Stimulated activated CD4-positive, alpha-beta T cell treated with anti-CD3 and anti-CD28 coated beads, TNF-alpha, amount 100 ng/mL, for 48 hours (primary cell): ENCODE measurements around the gene ZDHHC17.
A peak's percentile ranks its signal among the peaks of the same experiment; 100 is the strongest.
"Not testable (repeated sequence)": the region's sequence is repeated elsewhere in the genome, so short reads cannot be mapped to it uniquely, and the experiment has no call there.

ENCODE experiments used
- DNase-seq, 3 donors: peaks; one replicate each; pipeline ENCODE4 v3.0.0-alpha.2; 2020; ENCODE audit warnings: low read depth in 3 of 3

Gene ZDHHC17

DNA sequence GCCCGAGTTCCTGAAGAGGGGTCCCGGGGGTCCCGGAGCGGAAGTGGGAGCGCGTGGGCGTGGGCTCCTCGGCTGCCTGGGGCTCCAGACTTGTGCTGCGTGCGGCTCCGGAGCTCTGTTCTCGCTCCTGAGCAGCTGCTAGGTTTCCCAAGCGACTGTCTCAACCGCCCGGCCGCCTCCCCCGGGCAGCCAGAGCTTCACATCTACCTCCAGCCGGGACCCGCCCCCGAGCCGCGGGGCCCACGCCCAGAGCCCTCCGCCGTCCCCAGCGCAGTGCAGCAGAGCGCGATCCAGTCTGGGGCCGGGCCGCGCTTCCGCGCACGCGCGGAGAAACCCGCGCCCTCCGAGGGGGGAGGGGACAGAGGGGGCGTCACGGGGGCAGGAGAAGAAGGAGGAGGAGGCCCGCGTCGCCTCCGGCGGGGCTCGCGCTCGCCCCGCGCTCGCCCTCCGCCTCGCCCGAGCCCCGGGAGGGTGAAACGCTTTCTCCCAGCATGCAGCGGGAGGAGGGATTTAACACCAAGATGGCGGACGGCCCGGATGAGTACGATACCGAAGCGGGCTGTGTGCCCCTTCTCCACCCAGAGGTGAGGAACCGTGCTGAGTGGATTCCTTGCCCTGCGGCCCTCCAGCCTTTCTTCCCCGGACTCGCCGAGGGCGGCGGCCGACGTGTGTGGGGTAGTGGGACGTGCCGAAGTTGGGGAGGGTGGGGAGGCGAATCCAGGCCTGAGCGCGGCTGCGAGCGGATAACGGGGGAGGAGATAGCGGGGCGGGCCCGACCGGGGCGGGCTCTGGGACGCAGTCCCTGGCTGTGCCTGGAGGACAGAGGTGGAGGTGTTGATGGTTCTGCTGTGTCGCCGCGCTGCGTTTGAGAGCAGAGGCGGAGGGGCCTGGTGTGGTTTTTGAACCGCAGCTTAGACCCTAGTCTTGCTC is at the start of gene ZDHHC17:
Gene ZDHHC17 (plus strand): TSS at position 370 of the 930 bp plus-strand sequence. CDS start 122 bp downstream, at position 492.
- DNase-seq: peak; percentile 76 to 81 (median 77)

- DNase-seq: no peak
Measured at GRCh38 chr12:76714415-76714814, 49.5 kb upstream of the ZDHHC17 start.

DNA sequence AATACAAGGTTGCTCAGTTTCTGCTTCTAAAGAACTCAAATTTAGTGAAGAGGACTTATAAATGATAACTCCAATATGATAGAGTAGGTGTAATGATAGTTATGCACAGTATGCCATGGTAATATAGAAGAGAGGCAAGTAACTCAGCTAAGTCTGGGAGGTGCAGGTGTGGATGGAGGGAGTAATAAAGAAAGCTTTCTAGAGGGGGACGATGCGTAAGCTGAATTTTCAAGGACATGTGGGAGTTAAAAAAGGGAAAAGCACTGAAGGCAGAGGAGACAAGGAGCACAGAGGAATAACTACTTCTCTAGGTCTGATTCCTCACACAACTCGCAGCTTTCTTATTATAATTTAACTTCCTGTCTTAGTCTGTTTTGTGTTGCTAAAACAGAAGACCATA is 49.1 kb upstream of the ZDHHC17 start:
- no peak for DNase-seq

- DNase-seq: no peak
Measured at GRCh38 chr12:76715332-76715731, 48.6 kb upstream of the ZDHHC17 start.

GRCh38 chr12:76717314-76717713 is 46.6 kb upstream of the ZDHHC17 start:
- no peak for DNase-seq

GRCh38 chr12:76719171-76720041 is 44.5 kb upstream of the ZDHHC17 start:
- DNase-seq: no peak

DNA sequence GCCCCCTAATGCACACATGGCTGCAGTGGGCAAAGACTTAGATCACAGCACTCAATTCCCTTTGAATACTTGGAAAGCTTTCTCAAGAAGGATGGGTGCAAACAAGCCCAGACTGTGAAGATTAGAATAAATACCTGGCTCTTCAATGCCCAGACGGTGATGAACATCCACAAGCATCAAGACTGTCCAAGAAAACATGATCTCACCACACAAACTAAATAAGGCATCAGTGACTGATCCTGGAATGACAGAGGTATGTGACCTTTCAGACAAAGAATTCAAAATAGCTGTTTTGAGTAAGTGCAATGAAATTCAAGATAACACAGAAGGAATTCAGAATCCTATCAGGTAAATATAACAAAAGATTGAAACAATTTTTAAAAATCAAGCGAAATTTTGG is 43.8 kb upstream of the ZDHHC17 start:
- no peak for DNase-seq

DNA sequence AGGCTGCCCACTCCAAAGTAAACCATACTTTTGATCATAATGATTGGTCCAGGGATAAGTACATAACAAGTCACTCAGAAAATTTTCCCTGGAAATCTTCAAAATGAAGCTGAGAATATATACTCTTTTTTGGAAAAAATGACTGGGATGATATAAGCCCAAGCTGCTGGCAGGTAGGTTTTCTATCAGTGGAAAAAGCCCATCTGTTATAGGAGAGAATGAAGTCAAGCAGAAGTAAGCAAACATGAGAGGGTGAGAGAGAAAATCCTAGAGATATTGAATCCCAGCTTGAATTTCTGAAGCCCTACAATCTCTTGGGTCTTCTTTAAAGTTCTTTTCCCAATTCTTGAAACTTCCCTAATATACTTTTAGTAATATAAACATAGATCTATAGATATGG is 37.3 kb upstream of the ZDHHC17 start:
- no peak for DNase-seq

DNA sequence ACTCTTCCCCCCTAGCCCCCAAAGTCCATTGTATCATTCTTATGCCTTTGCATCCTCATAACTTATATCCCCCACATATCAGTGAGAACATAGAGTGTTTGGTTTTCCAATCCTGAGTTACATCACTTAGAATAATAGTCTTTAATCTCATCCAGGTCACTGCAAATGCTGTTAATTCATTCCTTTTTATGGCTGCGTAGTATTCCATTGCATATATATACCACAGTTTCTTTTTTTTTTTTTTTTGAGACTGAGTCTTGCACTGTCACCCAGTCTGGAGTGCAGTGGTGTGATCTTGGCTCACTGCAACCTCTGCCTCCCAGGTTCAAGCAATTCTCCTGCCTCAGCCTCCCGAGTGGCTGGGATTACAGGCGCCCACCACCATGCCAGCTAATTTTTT is 31.7 kb upstream of the ZDHHC17 start:
- not testable (repeated sequence) for DNase-seq

DNA sequence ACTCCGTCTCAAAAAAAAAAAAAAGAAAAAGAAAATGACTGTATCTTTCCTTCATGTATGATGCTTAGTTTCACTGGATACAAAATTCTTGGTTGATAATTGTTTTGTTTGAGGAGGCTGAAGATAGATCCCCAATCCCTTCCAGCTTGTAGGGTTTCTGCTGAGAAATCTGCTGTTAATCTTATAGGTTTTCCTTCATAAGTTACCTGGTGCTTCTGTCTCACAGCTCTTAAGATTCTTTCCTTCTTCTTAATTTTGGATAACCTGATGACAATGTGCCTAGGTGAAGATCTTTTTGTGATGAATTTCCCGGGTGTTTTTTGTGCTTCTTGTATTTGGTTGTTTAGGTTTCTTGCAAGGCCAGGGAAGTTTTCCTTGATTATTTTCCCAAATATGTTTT is 26.2 kb upstream of the ZDHHC17 start:
- not testable (repeated sequence) for DNase-seq

- no peak for DNase-seq
Measured at GRCh38 chr12:76738824-76739579, 24.9 kb upstream of the ZDHHC17 start.

DNA sequence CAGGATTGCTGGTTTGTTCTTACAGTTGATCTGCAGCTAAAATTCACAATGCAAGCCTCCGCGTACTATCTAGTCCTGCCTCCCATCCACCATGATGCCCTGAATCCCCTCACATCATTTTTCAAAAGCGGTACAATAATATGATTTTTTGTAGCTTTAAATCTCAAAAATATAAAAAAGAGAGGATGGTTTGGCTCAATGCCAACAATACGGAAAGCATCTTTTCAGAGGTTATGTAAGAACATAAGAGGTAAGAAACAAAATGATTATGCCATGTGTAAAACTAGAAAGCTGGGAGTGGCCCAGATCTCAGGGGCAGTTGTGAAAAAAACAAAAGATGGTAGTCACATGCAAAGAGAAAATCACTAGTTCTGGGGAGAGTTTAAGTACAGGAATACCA is 24.0 kb upstream of the ZDHHC17 start:
- no peak for DNase-seq

GRCh38 chr12:76740501-76740900 is 23.4 kb upstream of the ZDHHC17 start:
- no peak for DNase-seq

GRCh38 chr12:76745343-76745742 is 18.6 kb upstream of the ZDHHC17 start:
- DNase-seq: no peak

DNA sequence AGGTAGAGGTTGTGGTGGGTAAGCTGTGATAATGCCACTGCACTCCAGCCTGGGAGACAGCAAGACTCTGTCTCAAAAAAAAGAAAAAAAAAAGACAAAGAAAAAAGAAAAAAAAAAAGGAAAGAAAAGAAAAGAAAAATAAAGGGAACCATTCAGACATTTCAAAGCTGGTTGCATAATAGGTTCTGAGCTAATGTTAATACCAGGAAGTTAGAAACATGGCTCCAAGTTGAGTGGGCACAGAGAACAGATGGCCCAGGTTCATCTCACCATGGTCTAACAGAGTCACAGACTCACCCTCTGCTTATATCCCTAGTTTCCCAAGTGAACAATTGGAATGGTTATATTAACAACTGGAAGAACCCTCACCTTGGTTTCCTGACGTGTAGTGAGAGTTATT is 17.4 kb upstream of the ZDHHC17 start:
- DNase-seq: no peak

DNA sequence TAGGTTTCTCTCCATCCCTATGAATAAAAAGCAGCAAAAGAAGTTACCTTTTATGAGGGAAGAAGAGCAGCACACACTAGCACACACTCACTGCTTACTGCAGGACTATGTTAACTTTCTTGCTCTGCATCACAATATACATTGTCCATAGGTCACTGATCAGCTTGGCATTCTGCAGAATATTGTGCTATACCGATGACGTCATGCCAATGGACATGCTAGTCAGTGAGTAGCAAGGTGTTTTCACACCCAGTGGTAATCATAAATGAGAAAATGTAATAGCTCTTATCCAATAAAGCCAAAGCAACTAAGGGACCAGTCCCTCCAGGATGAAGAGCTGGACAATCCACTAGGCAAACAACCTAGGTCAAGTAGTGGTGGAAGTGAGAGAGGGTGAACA is 16.7 kb upstream of the ZDHHC17 start:
- no peak for DNase-seq

- no peak for DNase-seq
Measured at GRCh38 chr12:76755829-76756379, 8.0 kb upstream of the ZDHHC17 start.

GRCh38 chr12:76757694-76758093 is 6.2 kb upstream of the ZDHHC17 start:
- DNase-seq: no peak

- no peak for DNase-seq
Measured at GRCh38 chr12:76762601-76762980, 1.3 kb upstream of the ZDHHC17 start.

- peak in 1 of 3 donors; percentile 3 for DNase-seq
Measured at GRCh38 chr12:76764856-76765255, 941 bp downstream of the ZDHHC17 start.

DNA sequence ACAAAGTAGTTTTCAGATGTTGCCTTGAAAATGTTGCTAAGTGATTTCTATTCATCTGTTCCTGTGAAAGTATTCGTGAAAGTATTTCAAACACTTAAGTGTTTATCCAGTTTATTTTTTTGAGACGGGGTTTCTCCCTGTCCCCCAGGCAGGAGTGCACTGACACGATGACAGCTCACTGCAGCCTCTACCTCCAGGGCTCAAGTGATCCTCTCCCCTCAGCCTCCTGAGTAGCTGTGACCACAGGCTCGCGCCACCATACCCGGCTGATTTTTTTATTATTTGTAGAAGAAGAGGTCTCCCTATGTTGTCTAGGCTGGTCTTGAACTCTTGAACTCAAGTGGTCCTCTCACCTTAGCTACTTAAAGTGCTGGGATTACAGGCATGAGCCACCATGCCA is 1.7 kb downstream of the ZDHHC17 start:
- DNase-seq: no peak

DNA sequence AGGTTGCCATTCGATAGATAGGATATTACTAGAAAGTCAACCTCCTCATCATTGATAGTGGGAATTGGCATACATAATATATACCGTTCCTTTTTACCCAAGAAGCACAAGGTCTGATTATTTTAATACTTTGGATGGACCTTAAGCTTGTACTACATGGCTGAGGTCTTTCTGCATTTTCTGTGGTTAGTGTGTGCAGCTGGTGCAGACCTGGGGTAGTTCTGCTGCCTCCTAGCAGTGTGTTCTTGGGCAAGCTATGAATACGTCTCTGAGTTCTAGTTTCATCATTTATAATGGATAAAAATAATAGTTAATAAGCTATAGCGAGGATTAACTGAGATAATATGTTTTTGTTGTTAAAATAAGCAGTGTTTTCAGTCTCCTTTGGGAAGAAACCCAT is 2.2 kb downstream of the ZDHHC17 start:
- DNase-seq: no peak
